ENCODE measurements around the gene YEATS2. TPM values are rescaled to one million over a fixed set of nuclear protein-coding genes. Genes with fewer than 3 reads are reported as not detected.

YEATS2 gene
- total RNA-seq, 1 donor from 2014 or later: 10.7 TPM

- no peaks in the 10 kb centered on the region for H3K9me3 ChIP-seq (replicated peaks)
- H3K27ac ChIP-seq (replicated peaks): peak overlapping the region; percentile 65
- peaks cover 65% of the 10 kb centered on the region for H3K36me3 ChIP-seq
- no peak overlapping the region for H3K4me3 ChIP-seq
- no peaks in the 10 kb centered on the region for H3K27me3 ChIP-seq (ENCODE audit: low read depth)
- H3K4me1 ChIP-seq: peaks cover 10% of the 10 kb centered on the region
- TF ChIP-seq, protein P1, sequence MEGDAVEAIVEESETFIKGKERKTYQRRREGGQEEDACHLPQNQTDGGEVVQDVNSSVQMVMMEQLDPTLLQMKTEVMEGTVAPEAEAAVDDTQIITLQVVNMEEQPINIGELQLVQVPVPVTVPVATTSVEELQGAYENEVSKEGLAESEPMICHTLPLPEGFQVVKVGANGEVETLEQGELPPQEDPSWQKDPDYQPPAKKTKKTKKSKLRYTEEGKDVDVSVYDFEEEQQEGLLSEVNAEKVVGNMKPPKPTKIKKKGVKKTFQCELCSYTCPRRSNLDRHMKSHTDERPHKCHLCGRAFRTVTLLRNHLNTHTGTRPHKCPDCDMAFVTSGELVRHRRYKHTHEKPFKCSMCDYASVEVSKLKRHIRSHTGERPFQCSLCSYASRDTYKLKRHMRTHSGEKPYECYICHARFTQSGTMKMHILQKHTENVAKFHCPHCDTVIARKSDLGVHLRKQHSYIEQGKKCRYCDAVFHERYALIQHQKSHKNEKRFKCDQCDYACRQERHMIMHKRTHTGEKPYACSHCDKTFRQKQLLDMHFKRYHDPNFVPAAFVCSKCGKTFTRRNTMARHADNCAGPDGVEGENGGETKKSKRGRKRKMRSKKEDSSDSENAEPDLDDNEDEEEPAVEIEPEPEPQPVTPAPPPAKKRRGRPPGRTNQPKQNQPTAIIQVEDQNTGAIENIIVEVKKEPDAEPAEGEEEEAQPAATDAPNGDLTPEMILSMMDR (IDR thresholded peaks at IDR 0.05; ENCODE audit: borderline replicate concordance): no peak
- no peak for DNase-seq
- intact Hi-C loops (cut with micrococcal nuclease): no loop called here
Observed at GRCh38 chr3:183794452-183794851, 96.9 kb downstream of the YEATS2 start.

DNA sequence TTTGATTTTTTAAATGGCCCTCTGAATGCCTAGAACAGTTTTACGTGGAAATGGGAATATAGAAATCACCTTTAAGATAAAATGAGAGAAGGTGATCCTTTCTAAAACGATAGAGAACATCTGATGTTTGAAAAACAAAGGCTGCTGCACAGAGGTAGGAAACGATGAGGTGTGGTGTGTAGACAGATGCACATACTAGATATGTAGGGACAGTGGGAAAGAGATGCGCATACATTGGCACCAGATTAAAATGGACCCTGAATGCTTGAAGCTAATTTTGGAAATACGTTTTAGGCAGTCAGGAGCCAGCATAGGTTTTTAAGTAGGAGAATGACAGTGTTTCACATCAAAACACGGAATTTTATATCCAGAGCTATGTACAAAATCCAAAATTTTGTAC, 98.8 kb downstream of the YEATS2 start:
- peaks cover 22% of the 10 kb centered on the region for H3K4me1 ChIP-seq
- H3K4me3 ChIP-seq: no peak overlapping the region
- no peaks in the 10 kb centered on the region for H3K27me3 ChIP-seq (ENCODE audit: low read depth)
- intact Hi-C loops (cut with micrococcal nuclease): no loop called here
- no peaks in the 10 kb centered on the region for H3K9me3 ChIP-seq (replicated peaks)
- H3K36me3 ChIP-seq: peaks cover 67% of the 10 kb centered on the region
- no peak overlapping the region for H3K27ac ChIP-seq (replicated peaks)
- no peak for DNase-seq
- TF ChIP-seq, protein P1 (IDR thresholded peaks at IDR 0.05; ENCODE audit: borderline replicate concordance): no peak

DNA sequence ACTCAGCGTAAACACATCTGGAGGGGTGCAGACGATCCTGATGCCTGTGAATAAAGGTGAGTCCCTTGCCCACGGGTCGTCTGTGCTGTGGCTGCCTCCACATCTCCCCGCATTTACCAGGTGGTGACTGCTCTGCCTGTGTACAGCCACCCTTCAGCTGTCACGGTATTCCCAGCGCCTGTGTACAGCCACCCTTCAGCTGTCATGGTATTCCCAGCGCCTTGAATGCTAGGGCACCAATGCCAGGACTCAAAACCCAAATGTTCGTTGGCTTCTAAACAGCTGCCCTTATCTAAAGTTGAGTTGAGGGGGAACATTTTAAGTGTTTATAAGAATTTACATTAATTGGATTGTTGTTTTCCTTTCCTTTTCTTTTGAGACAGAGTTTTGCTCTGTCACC, 100.4 kb downstream of the YEATS2 start:
- H3K9me3 ChIP-seq (replicated peaks): no peaks in the 10 kb centered on the region
- intact Hi-C loops (cut with micrococcal nuclease): no loop called here
- TF ChIP-seq, protein P1 (IDR thresholded peaks at IDR 0.05; ENCODE audit: borderline replicate concordance): no peak
- H3K27me3 ChIP-seq (ENCODE audit: low read depth): no peaks in the 10 kb centered on the region
- H3K4me3 ChIP-seq: no peak overlapping the region
- no peak for DNase-seq
- peaks cover 25% of the 10 kb centered on the region for H3K4me1 ChIP-seq
- H3K36me3 ChIP-seq: peaks cover 67% of the 10 kb centered on the region
- no peak overlapping the region for H3K27ac ChIP-seq (replicated peaks)

DNA sequence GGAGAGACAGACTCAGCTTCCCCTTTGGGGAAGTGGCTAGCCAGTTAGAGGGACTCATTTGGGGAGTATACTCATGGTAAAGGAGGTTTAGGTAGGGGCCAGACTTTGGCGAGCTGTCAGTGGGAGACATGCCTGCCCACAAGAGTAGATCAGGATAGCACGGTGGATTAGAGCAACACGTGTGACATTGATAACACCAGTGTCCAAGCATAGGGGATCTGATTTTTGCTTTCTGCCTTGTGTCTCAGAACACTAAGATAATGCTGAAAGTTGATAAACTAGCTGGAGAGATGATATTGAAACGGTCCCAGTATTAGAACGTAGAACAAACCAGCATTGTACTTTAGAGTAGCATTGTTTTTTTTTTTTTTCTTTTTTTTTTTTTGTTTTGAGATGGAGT, 101.9 kb downstream of the YEATS2 start:
- no peaks in the 10 kb centered on the region for H3K9me3 ChIP-seq (replicated peaks)
- DNase-seq: no peak
- intact Hi-C loops (cut with micrococcal nuclease): no loop called here
- H3K27me3 ChIP-seq (ENCODE audit: low read depth): no peaks in the 10 kb centered on the region
- TF ChIP-seq, protein P1 (IDR thresholded peaks at IDR 0.05; ENCODE audit: borderline replicate concordance): no peak
- peaks cover 25% of the 10 kb centered on the region for H3K4me1 ChIP-seq
- no peak overlapping the region for H3K27ac ChIP-seq (replicated peaks)
- no peak overlapping the region for H3K4me3 ChIP-seq
- H3K36me3 ChIP-seq: peaks cover 68% of the 10 kb centered on the region

DNA sequence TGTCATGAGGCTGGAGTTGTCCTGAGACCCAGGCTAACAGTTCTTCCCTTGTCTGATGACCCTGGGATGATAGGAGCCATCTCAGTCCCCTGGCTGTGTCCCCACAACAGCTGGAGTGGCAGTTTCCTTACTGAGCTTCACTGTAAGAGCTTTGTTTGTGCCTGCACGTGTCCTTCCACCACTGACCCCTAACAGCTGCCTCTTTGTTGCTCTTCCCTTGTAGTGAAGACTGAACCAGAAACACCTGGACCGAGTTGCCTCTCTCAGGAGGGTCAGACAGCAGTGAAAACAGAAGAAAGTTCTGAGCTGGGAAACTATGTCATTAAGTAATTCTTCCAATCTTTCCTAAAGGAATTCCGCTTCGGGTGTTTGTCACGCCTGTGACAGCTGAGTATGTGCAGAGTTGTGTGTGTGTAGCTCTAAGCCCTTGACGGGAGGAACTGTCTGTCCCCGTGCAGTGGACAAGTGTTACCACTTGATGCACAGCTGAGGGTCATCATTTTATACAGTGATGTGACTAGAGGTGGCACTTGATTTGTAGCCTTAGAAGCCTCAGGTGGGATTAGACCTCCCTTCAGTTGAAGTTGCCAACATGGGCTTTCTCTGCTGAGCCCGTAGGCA, 102.8 kb downstream of the YEATS2 start:
- no peak for DNase-seq
- Histone ChIP-seq H3K27ac (replicated peaks) (peak overlapping the region; percentile 51), H3K9me3 (replicated peaks) (no peaks in the 10 kb centered on the region), H3K27me3 (ENCODE audit: low read depth) (no peaks in the 10 kb centered on the region), H3K36me3 (peaks cover 77% of the 10 kb centered on the region), H3K4me3 (no peak overlapping the region), H3K4me1 (peaks cover 21% of the 10 kb centered on the region)
- TF ChIP-seq, protein P1 (IDR thresholded peaks at IDR 0.05; ENCODE audit: borderline replicate concordance): no peak
- intact Hi-C loops (cut with micrococcal nuclease): no loop called here
